Forelimb muscle (tissue), 1 donor: ENCODE measurements around the gene HGD. TPM values are rescaled to one million over a fixed set of nuclear protein-coding genes. Genes with fewer than 3 reads are reported as not detected.
"Not testable (repeated sequence)": the region's sequence is repeated elsewhere in the genome, so short reads cannot be mapped to it uniquely, and the experiment has no call there.

Experiments
- DNase-seq: peaks from one replicate; pipeline ENCODE4 v3.0.0-alpha.2; 2013; ENCODE audit warnings: low read depth
- polyA plus RNA-seq: library from polyadenylated mRNA; unstranded; fragments of 120-200 nt; gene quantifications from one replicate; pipeline ENCODE4 v1.2.1, GENCODE V29; 2013; ENCODE audit not compliant: insufficient read length

The HGD gene, protein sequence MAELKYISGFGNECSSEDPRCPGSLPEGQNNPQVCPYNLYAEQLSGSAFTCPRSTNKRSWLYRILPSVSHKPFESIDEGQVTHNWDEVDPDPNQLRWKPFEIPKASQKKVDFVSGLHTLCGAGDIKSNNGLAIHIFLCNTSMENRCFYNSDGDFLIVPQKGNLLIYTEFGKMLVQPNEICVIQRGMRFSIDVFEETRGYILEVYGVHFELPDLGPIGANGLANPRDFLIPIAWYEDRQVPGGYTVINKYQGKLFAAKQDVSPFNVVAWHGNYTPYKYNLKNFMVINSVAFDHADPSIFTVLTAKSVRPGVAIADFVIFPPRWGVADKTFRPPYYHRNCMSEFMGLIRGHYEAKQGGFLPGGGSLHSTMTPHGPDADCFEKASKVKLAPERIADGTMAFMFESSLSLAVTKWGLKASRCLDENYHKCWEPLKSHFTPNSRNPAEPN
- polyA plus RNA-seq = 0.47 TPM

DNA sequence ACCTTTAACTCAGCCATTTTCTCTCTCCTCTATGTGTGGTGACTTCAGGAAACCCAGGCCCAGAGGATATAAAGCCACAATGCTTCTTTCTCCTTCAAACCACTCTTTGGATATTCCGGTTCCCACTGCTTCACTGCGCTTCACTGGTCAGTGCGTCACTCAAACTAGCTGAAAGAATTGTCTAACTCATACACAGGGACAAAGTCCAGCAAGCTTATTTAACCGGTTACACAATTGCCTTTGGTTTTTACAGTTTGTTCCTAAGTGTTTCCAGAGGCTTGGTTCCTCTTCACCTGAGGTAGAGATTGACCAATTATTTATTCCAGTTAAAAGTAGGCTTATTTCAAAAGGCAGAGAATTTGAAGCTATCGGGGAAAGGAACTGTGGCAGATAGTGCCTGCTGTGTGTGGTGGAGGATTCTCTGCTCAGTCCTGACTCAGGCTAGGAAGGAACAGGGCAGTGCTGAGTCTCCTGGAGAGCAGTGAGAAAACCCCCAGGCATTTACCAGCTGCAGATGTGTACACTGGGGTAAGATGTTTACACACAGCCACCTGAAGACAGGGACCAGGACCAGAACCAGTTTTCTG lies at the start of gene HGD:
Gene HGD, minus strand, starts transcription at position 145 of the 587 bp plus-strand sequence. Its CDS starts 128 bp downstream, at position 17.
- no peak for DNase-seq

GRCh38 chr3:120730576-120731542 lies 48.8 kb upstream of the HGD start:
- DNase-seq = no peak

- DNase-seq = no peak
These were observed 44.8 kb upstream of the HGD start for GRCh38 chr3:120726791-120727190.

- DNase-seq = not testable (repeated sequence)
These were observed 37.3 kb upstream of the HGD start for GRCh38 chr3:120719167-120719834.

GRCh38 chr3:120713262-120713661 lies 31.2 kb upstream of the HGD start:
- DNase-seq = no peak

DNA sequence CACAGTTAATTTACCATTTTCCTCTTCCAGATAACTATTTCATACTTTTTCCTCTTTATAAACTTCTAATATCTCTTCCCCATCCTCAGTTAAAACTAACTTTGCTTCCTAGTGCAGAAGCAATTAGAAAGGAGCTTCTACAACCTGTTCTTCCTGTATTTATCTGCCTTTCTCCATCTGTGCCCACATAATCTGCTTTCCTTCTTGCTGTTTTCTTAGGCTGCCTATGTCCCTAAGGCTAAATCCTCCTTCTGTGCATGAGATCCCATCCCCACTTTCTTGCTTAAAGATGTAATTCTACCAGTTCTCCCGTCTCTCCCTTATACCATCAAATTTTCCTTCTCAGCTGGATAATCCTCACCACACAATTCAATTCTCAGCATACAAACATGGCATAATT lies 28.3 kb upstream of the HGD start:
- no peak for DNase-seq

DNA sequence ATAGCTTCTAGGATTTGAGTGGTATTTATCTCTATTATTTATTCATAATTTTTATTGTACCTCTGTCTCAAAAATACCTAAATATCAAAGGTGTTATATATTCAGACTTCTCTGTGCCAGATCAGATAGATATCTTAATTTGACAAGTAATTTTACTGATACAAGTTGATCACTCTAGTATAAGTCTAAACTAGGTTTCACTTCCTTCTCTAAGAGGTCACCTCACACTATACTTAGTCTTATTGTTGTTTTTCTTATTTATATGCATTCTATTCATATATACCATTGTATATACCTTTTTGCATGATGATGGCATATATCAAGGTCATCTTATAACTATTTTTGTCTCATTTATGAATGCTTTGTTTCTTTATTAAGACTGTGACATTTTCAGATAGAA lies 26.4 kb upstream of the HGD start:
- DNase-seq = no peak

DNA sequence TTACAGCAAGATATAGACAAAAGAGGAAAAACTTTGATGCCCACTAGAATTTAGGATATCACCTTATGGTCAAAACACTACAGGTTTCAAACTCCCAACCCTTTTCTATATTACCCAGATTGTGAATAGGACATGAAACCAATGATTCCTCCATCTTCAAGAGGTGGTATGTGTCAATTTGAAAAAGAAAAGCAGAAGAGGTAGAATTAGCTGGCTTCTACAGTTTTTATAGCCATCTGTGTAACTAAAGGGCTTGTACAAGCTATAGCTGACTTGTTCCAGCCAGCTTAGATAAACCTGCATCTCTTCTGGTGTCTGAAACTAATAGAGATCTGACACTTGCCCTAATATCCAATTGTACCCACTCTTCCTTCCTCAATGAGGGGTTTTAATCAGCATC lies 24.9 kb upstream of the HGD start:
- no peak for DNase-seq

DNA sequence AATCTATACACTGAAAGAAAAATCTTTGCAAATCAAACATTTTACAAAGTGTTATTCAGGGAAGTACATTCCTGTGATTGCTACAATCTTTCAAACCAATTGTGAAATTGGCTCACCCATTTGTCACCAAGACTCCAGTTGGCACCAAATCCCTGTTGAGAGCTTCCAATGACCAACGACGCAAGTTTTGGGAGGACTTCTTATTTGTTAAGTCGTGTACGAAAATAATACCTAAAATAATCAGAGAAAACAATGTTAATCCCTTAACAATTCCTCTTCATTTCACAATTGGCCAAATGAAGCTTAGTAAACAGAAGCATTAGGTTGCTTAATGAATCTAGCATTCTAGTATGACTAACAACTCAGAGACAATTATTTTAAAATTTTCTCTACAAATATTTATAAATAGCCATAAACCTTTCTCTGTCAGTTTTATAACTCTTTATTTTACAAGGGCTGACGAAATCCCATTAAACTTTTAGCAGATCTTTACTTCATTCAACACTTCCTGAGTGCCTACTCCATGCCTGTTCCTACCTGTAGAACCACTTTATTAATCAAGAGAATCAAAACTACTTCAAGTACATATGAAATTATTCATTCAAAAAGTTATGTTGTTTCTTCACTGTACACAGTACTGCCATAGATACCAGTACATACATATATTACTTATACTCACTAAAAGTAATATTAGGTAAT lies 24.0 kb upstream of the HGD start:
- no peak for DNase-seq

- DNase-seq = no peak
These were observed 17.3 kb upstream of the HGD start for GRCh38 chr3:120699333-120699732.

- no peak for DNase-seq
These were observed 11.6 kb upstream of the HGD start for GRCh38 chr3:120693439-120694171.

GRCh38 chr3:120689395-120689794 lies 7.4 kb upstream of the HGD start:
- no peak for DNase-seq

- DNase-seq = no peak
These were observed 6.1 kb upstream of the HGD start for GRCh38 chr3:120688121-120688520.

DNA sequence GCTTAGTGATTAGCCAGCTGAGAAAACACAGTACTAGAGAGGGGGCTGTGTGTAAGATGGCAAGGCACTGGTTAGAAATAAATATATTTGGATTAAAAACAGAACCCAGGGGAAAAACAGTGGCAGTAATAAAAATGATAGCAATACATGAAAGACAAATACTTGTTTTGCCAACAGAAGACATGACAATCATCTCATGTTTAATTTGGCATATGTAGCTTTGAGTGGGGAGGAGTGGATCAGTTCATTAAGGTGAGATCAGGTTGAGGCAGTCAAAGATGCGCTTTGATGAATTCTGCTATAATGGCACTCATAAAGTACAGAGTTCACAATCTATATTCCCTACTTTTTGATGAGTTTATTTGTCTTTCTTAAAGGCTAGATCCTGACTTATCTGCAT lies 3.4 kb upstream of the HGD start:
- DNase-seq = no peak

DNA sequence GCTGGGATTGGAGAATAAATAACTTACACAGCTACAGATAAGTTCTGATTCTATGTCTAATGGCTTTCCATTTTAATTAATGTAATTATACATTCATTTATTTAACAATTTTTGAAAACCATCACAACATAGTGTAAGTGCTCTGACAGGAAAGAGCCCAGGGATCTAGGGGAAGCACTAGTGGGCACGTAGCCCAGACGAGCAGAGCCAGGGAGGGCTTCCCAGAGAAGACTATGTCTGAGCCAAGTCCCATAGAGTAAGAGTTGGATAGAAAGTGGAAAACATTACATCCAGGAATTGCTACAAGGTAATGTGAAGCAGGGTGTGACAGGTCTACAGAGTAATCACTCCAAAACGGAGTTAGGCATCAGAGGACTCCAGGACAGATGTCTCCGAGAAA lies 2.9 kb upstream of the HGD start:
- DNase-seq = no peak

DNA sequence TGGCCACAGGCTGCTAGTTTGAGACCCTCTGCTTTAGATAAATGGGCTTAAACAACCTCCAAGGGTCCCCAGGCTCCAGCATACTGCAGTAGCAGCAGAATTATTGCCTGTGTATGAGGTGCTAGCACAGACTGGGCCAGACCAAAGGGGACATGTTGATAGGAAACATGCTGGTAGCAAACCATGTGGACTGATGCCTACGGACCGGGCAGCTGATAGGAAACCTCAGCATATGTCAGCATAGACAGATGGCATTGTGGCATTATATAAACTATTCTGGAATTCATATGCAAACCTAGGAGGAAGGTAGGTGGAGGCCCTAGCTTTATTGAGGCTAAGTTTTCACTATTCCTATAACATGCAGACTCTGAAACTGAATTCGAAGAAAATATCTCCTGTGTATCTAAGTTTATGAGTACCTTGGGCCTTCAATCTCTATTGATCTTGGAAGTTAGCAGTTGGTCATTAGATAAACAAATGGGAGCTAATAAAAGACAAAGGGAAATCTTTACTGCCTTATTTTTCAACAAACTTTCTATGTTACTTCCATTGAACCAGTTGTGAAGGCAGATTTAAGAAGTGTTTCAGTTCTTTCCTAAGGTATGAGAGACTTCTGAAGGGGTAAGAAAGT lies 1.7 kb upstream of the HGD start:
- no peak for DNase-seq

GRCh38 chr3:120683213-120683612 lies 1.2 kb upstream of the HGD start:
- no peak for DNase-seq

- DNase-seq = no peak
These were observed 467 bp downstream of the HGD start for GRCh38 chr3:120681506-120682038.

DNA sequence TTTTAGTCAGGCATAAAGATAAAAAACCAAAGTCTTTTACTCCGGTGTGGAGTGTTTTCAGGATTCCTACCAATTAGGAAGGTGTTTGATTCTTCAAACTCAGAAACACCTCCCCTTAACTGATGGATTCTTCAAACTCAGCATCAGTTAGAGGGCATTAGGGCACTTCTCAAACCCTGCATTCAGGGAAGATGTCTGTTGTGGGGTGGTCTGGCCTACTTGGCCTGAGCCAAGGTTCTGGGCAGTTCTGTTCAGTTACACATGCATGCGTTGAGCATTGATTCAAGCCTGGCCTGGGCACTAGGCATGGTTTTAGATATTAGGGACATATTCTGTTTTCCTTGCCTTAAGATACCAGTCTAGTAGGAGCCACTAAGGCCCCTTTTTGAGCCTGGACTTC lies 1.0 kb downstream of the HGD start:
- no peak for DNase-seq
